ENCODE results near the gene CDKN2B-AS1. TPM values are rescaled to one million over a fixed set of nuclear protein-coding genes. Genes with fewer than 3 reads are reported as not detected.

Gene CDKN2B-AS1
- total and polyA plus RNA-seq, 2 experiments from 2014 or later: 0.14 TPM; not detected in 1

DNA sequence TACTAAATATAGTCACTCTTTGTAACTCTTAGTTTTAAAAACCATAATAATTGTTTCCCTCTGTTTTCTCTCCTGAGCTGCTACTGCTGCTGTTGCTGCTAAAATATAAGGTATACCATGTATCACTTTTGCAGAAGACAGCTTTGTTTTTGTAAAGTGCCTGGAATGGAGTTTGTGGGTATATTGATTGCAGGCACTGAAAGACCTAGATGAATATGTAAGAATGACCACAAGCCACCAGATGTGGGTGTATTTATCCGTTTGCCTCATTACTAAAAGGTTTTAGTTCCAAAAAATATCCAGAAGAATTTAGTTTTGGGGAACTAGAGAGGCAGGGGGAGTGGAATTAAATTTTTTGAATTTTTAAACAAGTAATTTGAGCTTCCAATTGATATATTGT, 165.6 kb downstream of the CDKN2B-AS1 start:
- Histone ChIP-seq H3K27me3 (ENCODE audit: insufficient read depth) (no peaks in the 10 kb centered on the region), H2AFZ (no peak overlapping the region), H3K36me3 (ENCODE audit: insufficient read depth) (no peaks in the 10 kb centered on the region), H3K79me2 (replicated peaks; ENCODE audit: insufficient read depth) (no peaks in the 10 kb centered on the region), H3F3A (replicated peaks; ENCODE audit: low read depth) (no peaks in the 10 kb centered on the region), H3K9me2 (ENCODE audit: insufficient read depth) (no peaks in the 10 kb centered on the region), H4K20me1 (replicated peaks; ENCODE audit: insufficient read depth) (no peaks in the 10 kb centered on the region), H3K27ac (ENCODE audit: low read depth) (no peak overlapping the region), H3K4me1 (ENCODE audit: insufficient read depth) (no peaks in the 10 kb centered on the region), H3K4me2 (no peak overlapping the region), H3K4me3 (no peak overlapping the region)
- TF ChIP-seq, protein P1, sequence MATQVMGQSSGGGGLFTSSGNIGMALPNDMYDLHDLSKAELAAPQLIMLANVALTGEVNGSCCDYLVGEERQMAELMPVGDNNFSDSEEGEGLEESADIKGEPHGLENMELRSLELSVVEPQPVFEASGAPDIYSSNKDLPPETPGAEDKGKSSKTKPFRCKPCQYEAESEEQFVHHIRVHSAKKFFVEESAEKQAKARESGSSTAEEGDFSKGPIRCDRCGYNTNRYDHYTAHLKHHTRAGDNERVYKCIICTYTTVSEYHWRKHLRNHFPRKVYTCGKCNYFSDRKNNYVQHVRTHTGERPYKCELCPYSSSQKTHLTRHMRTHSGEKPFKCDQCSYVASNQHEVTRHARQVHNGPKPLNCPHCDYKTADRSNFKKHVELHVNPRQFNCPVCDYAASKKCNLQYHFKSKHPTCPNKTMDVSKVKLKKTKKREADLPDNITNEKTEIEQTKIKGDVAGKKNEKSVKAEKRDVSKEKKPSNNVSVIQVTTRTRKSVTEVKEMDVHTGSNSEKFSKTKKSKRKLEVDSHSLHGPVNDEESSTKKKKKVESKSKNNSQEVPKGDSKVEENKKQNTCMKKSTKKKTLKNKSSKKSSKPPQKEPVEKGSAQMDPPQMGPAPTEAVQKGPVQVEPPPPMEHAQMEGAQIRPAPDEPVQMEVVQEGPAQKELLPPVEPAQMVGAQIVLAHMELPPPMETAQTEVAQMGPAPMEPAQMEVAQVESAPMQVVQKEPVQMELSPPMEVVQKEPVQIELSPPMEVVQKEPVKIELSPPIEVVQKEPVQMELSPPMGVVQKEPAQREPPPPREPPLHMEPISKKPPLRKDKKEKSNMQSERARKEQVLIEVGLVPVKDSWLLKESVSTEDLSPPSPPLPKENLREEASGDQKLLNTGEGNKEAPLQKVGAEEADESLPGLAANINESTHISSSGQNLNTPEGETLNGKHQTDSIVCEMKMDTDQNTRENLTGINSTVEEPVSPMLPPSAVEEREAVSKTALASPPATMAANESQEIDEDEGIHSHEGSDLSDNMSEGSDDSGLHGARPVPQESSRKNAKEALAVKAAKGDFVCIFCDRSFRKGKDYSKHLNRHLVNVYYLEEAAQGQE (IDR thresholded peaks at IDR 0.05; ENCODE audit: unreplicated experiment): no peak
- no peak for TF ChIP-seq EZH2phosphoT487 (IDR thresholded peaks at IDR 0.05; ENCODE audit: unreplicated experiment)
- TF ChIP-seq, protein P2, sequence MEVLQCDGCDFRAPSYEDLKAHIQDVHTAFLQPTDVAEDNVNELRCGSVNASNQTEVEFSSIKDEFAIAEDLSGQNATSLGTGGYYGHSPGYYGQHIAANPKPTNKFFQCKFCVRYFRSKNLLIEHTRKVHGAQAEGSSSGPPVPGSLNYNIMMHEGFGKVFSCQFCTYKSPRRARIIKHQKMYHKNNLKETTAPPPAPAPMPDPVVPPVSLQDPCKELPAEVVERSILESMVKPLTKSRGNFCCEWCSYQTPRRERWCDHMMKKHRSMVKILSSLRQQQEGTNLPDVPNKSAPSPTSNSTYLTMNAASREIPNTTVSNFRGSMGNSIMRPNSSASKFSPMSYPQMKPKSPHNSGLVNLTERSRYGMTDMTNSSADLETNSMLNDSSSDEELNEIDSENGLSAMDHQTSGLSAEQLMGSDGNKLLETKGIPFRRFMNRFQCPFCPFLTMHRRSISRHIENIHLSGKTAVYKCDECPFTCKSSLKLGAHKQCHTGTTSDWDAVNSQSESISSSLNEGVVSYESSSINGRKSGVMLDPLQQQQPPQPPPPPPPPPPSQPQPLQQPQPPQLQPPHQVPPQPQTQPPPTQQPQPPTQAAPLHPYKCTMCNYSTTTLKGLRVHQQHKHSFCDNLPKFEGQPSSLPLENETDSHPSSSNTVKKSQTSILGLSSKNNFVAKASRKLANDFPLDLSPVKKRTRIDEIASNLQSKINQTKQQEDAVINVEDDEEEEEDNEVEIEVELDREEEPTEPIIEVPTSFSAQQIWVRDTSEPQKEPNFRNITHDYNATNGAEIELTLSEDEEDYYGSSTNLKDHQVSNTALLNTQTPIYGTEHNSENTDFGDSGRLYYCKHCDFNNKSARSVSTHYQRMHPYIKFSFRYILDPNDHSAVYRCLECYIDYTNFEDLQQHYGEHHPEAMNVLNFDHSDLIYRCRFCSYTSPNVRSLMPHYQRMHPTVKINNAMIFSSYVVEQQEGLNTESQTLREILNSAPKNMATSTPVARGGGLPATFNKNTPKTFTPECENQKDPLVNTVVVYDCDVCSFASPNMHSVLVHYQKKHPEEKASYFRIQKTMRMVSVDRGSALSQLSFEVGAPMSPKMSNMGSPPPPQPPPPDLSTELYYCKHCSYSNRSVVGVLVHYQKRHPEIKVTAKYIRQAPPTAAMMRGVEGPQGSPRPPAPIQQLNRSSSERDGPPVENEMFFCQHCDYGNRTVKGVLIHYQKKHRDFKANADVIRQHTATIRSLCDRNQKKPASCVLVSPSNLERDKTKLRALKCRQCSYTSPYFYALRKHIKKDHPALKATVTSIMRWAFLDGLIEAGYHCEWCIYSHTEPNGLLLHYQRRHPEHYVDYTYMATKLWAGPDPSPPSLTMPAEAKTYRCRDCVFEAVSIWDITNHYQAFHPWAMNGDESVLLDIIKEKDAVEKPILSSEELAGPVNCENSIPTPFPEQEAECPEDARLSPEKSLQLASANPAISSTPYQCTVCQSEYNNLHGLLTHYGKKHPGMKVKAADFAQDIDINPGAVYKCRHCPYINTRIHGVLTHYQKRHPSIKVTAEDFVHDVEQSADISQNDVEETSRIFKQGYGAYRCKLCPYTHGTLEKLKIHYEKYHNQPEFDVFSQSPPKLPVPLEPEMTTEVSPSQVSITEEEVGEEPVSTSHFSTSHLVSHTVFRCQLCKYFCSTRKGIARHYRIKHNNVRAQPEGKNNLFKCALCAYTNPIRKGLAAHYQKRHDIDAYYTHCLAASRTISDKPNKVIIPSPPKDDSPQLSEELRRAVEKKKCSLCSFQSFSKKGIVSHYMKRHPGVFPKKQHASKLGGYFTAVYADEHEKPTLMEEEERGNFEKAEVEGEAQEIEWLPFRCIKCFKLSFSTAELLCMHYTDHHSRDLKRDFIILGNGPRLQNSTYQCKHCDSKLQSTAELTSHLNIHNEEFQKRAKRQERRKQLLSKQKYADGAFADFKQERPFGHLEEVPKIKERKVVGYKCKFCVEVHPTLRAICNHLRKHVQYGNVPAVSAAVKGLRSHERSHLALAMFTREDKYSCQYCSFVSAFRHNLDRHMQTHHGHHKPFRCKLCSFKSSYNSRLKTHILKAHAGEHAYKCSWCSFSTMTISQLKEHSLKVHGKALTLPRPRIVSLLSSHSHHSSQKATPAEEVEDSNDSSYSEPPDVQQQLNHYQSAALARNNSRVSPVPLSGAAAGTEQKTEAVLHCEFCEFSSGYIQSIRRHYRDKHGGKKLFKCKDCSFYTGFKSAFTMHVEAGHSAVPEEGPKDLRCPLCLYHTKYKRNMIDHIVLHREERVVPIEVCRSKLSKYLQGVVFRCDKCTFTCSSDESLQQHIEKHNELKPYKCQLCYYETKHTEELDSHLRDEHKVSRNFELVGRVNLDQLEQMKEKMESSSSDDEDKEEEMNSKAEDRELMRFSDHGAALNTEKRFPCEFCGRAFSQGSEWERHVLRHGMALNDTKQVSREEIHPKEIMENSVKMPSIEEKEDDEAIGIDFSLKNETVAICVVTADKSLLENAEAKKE (CRISPR knock-in tag; IDR thresholded peaks at IDR 0.05): no peak
- TF ChIP-seq, protein P3, sequence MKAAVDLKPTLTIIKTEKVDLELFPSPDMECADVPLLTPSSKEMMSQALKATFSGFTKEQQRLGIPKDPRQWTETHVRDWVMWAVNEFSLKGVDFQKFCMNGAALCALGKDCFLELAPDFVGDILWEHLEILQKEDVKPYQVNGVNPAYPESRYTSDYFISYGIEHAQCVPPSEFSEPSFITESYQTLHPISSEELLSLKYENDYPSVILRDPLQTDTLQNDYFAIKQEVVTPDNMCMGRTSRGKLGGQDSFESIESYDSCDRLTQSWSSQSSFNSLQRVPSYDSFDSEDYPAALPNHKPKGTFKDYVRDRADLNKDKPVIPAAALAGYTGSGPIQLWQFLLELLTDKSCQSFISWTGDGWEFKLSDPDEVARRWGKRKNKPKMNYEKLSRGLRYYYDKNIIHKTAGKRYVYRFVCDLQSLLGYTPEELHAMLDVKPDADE (IDR thresholded peaks at IDR 0.05): no peak
- no peak for TF ChIP-seq POLR2AphosphoS5 (IDR thresholded peaks at IDR 0.05; ENCODE audit: low read depth)
- TF ChIP-seq, protein P4, sequence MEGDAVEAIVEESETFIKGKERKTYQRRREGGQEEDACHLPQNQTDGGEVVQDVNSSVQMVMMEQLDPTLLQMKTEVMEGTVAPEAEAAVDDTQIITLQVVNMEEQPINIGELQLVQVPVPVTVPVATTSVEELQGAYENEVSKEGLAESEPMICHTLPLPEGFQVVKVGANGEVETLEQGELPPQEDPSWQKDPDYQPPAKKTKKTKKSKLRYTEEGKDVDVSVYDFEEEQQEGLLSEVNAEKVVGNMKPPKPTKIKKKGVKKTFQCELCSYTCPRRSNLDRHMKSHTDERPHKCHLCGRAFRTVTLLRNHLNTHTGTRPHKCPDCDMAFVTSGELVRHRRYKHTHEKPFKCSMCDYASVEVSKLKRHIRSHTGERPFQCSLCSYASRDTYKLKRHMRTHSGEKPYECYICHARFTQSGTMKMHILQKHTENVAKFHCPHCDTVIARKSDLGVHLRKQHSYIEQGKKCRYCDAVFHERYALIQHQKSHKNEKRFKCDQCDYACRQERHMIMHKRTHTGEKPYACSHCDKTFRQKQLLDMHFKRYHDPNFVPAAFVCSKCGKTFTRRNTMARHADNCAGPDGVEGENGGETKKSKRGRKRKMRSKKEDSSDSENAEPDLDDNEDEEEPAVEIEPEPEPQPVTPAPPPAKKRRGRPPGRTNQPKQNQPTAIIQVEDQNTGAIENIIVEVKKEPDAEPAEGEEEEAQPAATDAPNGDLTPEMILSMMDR (conservative IDR thresholded peaks at IDR 0.05; ENCODE audit: low read depth in 2 of 2): no peak
- TF ChIP-seq NANOG (IDR thresholded peaks at IDR 0.05; ENCODE audit: borderline replicate concordance): no peak
- no peak for TF ChIP-seq EZH2 (IDR thresholded peaks at IDR 0.05; ENCODE audit: low read depth, unreplicated experiment)
- TF ChIP-seq CREB1 (CRISPR knock-in tag; IDR thresholded peaks at IDR 0.05; ENCODE audit: low read depth): no peak
- no peak for TF ChIP-seq ZNF114 (CRISPR knock-in tag; IDR thresholded peaks at IDR 0.05)
- no peak for TF ChIP-seq STAT1 (IDR thresholded peaks at IDR 0.05; ENCODE audit: unreplicated experiment)
- TF ChIP-seq ZNF331 (CRISPR knock-in tag; IDR thresholded peaks at IDR 0.05; ENCODE audit: low read depth): no peak
- no peak for TF ChIP-seq JUNB (IDR thresholded peaks at IDR 0.05; ENCODE audit: unreplicated experiment)
- peaks cover 2% of the 10 kb centered on the region for H3K27me3 Mint-ChIP-seq (ENCODE audit: insufficient read depth, low read depth, poor library complexity)
- H3K9me3 Mint-ChIP-seq: no peaks in the 10 kb centered on the region
- no peaks in the 10 kb centered on the region for H3K4me1 Mint-ChIP-seq
- ATAC-seq (no peak), DNase-seq (ENCODE audit: low spot score) (no peak)
- H3K27ac Mint-ChIP-seq: no peak overlapping the region
- H3K36me3 Mint-ChIP-seq (ENCODE audit: low read depth): no peaks in the 10 kb centered on the region
- no peak overlapping the region for H3K4me3 Mint-ChIP-seq

Data from GM23338 (cell line).